Epidermal melanocyte (primary cell): ENCODE results near the gene TADA3.

Experiments used
- DNase-seq: peaks from one replicate; pipeline ENCODE4 v3.0.0; 2011; ENCODE audit warnings: low spot score; ENCODE audit not compliant: insufficient read length

Gene TADA3

GRCh38 chr3:9792405-9793160 is at the start of gene TADA3, which contains the start of gene ARPC4:
Gene TADA3, minus strand, starts transcription at chr3:9792473. Its CDS starts 1,007 bp downstream, at chr3:9791466.
Gene ARPC4, plus strand, starts transcription at chr3:9793082. Its CDS starts 40 bp downstream, at chr3:9793122.
- DNase-seq = peak; percentile 82

DNA sequence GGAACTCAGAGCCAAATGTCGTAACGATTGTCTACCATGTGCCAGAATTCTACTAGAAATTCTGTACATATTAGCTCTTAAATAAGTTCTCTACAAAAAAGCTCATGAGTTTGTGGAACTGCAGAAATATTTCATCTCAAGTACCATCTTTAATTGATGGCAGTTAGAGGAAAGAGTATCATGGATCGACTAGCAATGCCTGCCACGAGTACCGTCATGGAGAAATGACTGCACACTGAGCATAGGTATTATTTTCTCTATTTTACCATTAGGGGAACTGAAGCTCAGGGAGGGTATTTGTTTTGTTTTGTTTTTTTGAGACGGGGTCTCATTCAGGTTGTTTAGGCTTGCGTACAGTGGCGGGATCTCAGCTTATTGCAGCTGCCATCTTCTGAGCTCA is 48.7 kb upstream of the TADA3 start:
- no peak for DNase-seq

DNA sequence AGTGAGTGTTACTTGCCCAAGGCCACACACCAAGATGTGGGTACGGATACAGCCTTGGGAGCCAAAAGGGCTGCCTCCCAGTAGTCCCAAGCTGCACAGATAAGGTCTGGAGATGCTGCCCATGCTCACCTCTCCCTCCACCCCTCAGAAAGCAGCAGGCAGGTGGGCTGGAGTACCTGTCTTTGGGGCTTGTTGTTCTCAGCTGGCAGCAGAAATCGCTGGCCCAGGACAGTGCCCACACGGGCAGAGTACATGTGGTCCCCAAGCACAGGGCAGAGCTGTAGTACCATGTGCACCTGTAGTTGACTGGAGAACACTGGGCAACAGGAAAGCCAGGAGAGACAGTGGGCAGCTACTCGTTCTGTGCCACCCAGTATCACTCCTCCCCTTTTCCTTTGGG is 46.6 kb upstream of the TADA3 start:
- no peak for DNase-seq

GRCh38 chr3:9837701-9838582 is 45.7 kb upstream of the TADA3 start:
- no peak for DNase-seq

DNA sequence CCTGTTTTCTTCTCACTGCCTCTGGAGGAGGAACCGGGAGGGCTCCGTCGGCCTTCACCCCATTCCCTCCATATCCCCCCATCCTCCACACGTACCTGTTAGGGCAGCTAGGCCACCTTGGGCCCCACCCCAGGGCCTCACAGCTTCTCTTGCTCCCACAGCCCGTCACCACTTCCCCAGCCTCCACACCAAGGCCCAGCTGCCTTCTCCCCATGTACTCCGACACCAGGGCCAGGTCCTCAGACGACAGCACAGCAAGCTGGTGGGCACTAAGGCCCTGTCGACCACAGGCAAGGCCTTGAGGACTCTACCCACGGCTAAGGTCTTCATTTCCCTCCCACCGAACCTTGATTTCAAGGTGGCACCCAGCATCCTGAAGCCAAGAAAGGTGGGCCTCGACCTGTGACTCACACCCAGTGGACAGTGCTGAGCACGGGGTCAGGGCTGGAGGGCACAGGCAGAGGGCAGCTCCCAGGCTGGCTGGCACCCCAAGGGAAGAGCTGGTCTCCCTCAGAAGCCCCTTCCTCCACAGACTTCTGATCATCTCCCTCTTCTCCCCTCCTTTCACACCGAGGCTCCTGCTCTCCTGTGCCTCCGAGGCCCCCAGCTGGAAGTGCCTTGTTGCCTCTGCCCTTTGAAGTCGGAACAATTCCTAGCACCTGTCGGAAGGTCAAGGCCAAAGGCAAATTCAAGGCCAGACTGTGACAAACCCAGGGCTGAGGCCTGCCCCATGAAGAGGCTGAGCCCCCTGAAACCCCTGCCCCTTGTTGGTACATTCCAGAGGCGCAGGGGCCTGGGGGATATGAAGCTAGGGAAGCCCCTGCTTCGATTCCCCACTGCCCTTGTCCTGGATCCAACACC is 42.5 kb upstream of the TADA3 start:
- DNase-seq = no peak

DNA sequence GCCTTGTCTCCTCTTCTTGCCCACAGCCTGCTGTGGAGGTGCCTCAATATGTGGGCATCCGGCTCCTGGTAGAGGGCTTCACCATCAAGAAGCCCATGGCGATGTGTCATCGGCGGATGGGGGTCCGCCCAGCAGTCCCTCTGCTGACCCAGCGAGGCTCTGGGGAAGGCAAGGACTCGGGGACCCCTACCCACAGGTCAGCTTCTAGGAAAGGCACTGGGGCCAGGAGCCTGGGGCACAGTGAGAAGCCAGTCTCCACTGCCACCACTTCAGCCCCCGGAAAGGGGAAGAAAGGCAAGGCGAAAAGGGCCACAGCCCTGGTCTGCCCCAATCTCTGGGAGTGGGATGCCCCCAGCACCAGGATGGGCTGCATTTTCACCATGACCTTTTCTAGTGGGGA is 40.8 kb upstream of the TADA3 start:
- DNase-seq = no peak

DNA sequence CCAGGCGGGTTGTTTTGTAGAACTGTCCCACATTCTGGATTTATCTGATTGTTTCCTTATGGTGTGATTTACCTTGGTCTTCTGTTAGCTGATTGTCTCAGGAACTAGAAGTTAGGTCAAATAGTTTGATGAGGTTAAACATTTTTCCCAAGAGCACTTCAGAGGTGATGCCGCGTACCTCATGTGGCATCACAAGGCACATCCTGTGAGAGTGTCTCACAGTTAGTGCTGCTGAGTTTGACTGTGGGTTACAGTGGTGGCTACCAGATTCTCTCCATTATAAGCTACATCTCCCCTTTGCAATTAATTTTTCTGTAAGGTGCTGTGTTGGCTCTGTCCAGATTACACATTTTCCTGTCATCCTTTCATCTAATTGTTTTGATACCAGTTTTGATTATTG is 39.0 kb upstream of the TADA3 start:
- no peak for DNase-seq

- no peak for DNase-seq
Observed at GRCh38 chr3:9828801-9829755, 36.8 kb upstream of the TADA3 start.

DNA sequence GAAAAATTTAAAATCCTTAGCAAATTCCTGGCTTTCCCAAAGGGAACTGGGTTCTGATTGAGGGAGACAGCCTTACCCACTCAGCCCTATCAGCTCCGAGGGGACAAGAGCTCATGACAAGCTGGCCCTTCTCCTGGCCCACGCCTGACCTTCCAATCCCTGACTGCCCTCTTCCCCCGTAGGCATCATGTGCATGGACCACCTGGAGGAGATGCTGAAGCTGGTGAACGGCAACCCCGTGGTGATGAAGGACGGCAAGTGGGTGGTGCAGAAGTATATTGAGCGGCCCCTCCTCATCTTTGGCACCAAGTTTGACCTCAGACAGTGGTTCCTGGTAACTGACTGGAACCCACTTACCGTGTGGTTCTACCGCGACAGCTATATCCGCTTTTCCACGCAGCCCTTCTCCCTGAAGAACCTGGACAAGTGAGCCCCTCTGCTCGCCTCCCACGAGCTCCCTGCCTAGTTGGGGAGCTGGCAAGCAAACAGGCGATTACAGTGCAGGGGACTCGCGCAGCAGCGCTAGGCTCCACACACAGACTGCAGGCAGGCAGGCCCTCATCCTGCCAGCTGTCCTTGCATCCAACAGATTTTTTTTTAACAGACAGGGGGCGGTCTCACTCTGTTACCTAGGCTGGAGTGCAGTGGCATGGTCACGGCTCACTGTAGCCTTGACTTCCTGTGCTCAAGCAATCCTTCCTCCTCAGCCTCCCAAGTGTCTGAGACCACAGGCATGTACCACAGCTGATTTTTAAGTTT is 34.7 kb upstream of the TADA3 start:
- no peak for DNase-seq

DNA sequence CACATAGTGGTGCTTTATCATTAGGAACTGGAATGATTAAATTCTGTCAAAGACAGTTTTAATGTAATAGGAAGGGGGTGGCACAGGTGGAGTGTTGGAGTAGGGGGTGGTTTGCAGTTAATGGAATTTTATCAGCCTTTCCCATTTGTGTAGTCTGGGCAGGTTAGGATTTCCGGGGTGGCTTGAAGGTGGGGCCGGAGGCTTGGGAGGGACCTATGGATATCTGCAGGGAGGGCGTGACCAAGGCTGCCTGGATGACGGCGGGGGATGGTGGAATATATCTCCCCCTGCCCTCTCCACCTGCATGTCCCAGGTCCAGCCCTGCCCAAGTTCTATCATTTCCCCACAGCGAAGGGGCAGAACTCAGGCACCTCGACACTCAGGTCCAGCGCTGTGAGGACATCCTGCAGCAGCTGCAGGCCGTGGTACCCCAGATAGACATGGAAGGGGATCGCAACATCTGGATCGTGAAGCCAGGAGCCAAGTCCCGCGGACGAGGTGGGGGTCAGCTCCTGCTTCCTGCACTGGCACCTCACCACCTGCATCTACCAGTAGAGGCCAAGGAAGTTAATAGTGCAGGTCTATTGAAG is 33.3 kb upstream of the TADA3 start:
- DNase-seq = no peak

DNA sequence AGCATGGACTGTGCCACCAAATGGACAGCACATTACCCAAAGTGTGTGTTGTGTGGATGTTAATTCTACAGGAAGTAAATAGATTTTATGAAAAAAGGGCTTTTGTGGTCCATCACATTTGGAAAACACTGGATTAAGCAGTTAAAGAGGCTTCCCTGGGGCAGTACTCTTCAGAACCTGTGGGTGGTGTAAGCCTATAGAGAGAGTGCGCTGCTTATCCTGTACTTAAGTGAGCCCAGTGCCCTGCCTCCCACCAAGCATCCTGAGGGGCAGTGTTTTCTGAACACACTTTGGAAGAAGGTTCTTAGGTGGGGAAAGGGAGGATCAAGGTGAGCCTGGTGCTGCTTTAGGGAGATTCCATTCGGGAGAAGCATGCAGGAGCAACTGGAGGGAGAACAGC is 28.7 kb upstream of the TADA3 start:
- DNase-seq = no peak

DNA sequence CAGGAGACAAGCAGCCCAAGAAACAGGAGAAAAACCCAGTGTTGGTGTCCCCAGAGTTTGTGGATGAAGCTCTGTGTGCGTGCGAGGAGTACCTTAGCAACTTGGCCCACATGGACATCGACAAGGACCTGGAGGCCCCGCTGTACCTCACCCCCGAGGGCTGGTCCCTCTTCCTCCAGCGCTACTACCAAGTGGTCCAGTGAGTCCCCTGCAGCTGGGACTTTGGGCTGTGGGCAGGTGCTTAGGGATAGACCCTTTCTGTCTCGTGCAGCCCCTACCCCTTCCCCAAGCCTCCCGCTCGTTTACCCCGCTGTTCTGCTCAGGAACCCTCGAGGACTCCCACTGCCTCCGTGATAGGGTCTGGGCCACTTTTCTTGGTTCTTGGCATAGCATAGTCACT is 28.3 kb upstream of the TADA3 start:
- no peak for DNase-seq

DNA sequence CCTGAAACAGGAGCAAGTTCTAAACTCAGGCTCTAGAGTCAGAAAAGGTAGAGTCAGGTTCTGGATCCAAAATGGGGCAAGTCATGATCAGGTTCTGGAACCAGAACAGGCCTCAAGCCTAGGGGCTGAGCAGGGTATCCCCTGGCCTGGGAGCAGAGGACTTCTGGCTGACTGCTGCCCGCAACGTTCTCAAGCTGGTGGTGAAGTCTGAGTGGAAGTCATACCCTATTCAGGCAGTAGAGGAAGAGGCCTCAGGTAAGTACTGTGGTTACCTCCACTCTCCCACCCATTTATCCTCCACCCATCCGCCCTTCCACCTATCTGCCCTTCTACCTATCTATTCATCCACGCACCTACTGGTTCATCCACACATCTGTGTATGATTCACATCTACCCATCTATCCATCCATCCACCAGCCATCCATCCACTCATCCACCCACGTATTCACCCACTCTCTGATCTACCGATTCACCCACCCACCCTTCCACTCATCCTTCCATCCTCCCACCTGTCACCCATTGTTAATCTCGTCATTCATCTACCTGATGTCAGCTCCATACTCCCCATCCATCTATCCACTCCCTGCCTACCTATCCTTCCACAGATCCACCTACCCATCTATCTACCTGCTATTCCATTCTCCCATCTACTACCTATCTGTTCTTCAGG is 26.5 kb upstream of the TADA3 start:
- no peak for DNase-seq

DNA sequence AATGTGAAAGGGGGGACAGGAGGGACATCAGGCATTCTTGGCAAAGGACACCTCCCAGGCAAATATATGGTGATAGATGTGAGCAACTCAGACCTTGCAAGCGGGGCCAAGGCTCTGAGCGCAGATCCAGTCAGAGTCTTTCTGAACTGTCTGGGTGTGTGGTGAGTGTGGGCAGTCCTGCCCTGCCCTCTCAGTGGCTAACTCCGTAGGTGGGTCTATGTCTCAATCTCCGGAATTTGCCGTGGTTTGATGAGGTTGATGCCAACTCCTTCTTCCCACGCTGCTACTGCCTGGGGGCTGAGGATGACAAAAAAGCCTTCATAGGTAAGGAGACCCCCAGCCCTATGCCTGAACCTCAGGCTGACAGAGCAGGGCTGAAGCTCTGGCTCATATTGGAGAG is 25.2 kb upstream of the TADA3 start:
- no peak for DNase-seq

DNA sequence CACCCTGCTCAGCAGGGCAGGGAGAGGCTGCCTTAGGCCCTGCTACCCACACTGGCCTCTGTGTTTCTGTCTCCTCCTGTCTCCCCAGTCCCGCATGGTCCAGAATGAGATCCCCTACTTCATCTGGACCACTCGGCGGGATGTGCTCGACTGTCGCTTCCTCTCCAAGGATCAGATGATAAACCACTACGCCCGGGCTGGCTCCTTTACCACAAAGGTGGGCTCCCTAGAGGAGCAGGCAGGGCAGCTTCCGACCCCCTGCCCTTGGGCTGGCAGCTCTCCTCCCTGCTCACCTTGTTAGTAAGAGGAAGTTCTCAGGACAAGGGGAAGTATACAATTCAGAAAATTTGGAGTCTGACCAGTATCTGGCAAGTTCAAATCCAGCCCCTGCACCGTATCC is 23.7 kb upstream of the TADA3 start:
- DNase-seq = no peak

DNA sequence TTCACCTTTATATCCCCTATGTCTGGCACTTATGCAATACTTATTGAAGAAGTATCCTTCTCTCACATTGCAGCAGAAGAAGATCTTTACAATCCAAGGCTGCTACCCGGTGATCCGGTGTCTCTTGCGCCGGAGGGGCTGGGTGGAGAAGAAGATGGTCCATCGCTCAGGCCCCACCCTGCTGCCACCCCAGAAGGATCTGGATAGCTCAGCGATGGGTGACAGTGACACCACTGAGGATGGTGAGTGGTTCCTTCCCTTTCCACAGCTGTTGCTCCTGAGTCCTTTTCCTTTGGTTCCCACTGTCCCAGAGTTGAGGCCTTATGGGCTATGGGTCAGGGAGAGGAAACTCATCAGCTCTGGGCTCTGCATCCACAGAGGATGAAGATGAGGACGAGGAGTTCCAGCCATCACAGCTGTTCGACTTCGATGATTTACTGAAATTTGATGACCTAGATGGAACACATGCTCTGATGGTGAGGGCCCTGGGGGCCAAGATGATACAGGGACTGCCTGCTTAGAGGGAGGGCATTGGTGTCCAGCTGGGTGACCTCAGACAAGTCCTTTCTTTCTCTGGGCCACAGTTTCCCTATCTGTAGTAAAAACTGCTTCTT is 20.7 kb upstream of the TADA3 start:
- no peak for DNase-seq

DNA sequence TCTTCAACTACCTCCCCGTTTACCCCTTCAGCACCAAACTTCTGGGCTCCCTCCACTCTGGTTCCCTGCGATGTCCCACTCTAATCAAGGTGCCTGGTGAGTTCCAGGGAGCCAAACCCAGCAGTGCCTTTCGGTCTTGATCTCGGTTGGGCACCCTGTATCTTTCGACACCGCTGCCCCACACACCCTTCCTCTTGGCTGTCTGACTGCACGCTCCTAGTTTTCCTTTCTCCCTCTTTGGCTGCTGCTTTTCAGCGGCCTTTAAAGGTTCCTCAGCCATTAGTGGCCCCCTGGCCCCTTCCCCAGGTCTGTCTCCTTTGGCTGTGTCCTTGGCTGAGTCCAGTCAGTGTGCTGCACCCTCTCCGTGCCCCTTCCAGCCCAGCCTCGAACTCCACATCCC is 18.6 kb upstream of the TADA3 start:
- DNase-seq = no peak

DNA sequence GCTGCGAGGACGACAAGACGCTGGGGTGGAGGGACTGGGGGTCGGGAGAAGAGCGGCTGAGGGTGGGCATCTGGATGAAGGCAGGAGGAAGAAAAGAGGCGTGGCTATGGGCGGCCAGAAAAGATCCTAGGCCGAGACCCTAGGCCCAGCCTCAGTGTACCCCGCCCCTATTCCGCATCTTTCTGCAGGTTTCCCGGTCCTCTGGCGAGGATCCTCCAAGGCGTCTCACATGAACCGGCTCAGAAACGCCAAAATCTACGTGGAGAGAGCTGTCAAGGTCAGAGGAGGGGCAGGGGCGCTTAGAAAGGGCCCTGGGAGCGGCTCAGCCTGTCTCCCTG is 18.1 kb upstream of the TADA3 start:
- DNase-seq = no peak
